IPS-20b (cell line): ENCODE results near the gene MYH7B.
A peak's percentile ranks its signal among the peaks of the same experiment; 100 is the strongest.

ENCODE experiments used
- H3K27ac ChIP-seq: one replicate; pipeline ENCODE4 v1.5.1; 2013; ENCODE audit warnings: low read length
- H3K27me3 ChIP-seq: 2 replicates; pipeline ENCODE4 v1.6.1; 2013; ENCODE audit warnings: mild to moderate bottlenecking, low read length, inconsistent platforms; ENCODE audit not compliant: insufficient read depth
- H3K36me3 ChIP-seq: 2 replicates; pipeline ENCODE4 v1.6.1; 2013; ENCODE audit warnings: low read depth, mild to moderate bottlenecking, inconsistent platforms, low read length, moderate library complexity; ENCODE audit not compliant: insufficient read depth
- H3K4me1 ChIP-seq: 2 replicates; pipeline ENCODE4 v1.6.1; 2013; ENCODE audit warnings: mild to moderate bottlenecking, control low read depth, inconsistent platforms, low read length, moderate library complexity; ENCODE audit not compliant: insufficient read depth
- H3K4me3 ChIP-seq: 2 replicates; pipeline ENCODE4 v1.5.1; 2013; ENCODE audit warnings: mild to moderate bottlenecking, low read length, inconsistent platforms
- H3K9ac ChIP-seq: 2 replicates; pipeline ENCODE4 v1.6.1; 2013; ENCODE audit warnings: low read depth, mild to moderate bottlenecking, inconsistent platforms, low read length, moderate library complexity
- H3K9me3 ChIP-seq: 2 replicates; pipeline ENCODE4 v1.6.1; 2013; ENCODE audit warnings: mild to moderate bottlenecking, low read depth, low read length, inconsistent platforms; ENCODE audit not compliant: insufficient read depth

MYH7B gene

DNA sequence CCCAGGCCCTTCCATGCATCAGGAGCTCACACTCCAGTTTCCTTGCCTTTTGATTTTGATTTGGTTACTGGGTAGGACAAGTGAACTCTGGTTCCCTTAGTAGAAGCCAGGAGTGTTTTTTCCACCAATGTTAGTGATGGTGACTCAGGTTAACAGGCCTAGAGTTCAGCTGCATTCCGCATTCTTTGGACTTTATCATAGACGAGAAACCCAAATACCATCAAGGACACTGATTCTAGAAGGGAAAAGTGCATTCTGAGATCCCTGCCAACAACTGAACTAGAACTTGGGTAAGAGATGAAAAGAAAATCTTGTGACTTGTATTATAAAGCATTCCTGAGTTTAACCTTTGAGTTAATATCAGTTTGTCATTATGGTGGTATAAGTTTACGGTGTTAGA is 9.0 kb upstream of the MYH7B start:
- H3K27me3 ChIP-seq: no peaks in the 10 kb centered on the region
- no peak overlapping the region for H3K9ac ChIP-seq
- peaks cover 46% of the 10 kb centered on the region for H3K36me3 ChIP-seq
- H3K9me3 ChIP-seq: no peaks in the 10 kb centered on the region
- H3K4me3 ChIP-seq: no peak overlapping the region
- no peaks in the 10 kb centered on the region for H3K4me1 ChIP-seq
- H3K27ac ChIP-seq: no peak overlapping the region

DNA sequence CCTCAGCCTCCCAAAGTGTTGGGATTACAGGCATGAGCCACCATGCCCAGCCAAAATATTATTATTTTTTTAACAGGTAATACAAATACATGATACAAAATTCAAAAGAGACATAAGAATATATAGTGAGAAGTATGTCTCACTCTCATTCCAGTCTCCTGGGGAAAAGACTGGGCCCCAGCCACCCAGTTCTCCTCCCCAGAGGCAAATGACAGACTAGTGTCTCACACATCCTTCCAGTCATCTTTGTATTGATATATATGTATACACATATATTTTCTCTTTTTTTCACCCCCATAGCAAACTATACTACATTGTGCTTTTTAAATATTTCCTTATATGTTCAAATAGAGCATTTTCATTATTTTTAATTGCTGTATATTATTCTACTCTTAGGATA is 8.3 kb upstream of the MYH7B start:
- no peaks in the 10 kb centered on the region for H3K4me1 ChIP-seq

DNA sequence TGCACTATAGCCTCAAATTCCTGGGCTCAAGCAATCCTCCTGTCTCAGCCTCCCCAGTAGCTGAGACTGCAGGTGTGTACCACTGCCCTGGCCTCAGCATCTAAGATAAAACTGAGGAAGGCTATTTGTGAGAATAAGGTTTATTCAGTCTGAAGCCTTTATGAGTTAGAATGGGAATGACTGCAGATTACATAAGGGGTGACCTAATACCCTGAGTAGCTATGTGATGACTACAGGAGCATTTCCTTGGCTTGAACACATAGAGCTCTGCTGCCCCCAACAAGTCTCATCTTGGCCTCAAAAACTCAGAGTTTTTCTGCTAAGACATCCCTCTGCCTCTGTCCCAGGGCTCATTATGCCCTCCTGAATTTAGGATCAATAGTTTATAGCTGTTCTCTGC is 7.6 kb upstream of the MYH7B start:
- Histone ChIP-seq H3K36me3 (peaks cover 34% of the 10 kb centered on the region), H3K9me3 (no peaks in the 10 kb centered on the region), H3K27me3 (no peaks in the 10 kb centered on the region), H3K27ac (no peak overlapping the region), H3K4me3 (no peak overlapping the region), H3K9ac (no peak overlapping the region), H3K4me1 (no peaks in the 10 kb centered on the region)

More for the DNA sequence above, 8.3 kb upstream of the MYH7B start:
- H3K27me3 ChIP-seq: no peaks in the 10 kb centered on the region
- H3K27ac ChIP-seq: no peak overlapping the region
- H3K4me3 ChIP-seq: no peak overlapping the region
- H3K9ac ChIP-seq: no peak overlapping the region
- peaks cover 39% of the 10 kb centered on the region for H3K36me3 ChIP-seq
- no peaks in the 10 kb centered on the region for H3K9me3 ChIP-seq

DNA sequence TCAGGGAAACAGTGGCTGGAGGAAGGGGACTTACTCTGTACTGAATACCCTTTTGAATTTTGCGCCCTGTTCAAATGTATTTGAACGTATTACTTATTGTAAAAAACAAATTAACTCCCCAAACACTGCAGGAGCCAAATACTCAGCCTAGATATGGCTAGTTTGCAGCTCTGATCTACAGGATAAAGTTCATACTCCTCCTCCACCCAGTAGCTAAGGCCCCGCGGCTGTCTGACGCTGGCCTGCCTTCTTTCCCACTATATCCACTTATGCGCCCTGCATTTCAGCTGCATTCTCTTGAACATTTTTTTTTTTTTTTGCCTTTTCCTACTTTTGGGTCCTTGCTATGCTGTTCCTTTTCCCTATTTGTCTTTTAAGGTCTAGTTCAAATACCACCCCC is 6.5 kb upstream of the MYH7B start:
- Histone ChIP-seq H3K9ac (no peak overlapping the region), H3K4me1 (no peaks in the 10 kb centered on the region), H3K36me3 (peaks cover 28% of the 10 kb centered on the region; the same call in 1 of the 2 replicates), H3K4me3 (no peak overlapping the region), H3K27me3 (no peaks in the 10 kb centered on the region), H3K27ac (no peak overlapping the region), H3K9me3 (no peaks in the 10 kb centered on the region)

DNA sequence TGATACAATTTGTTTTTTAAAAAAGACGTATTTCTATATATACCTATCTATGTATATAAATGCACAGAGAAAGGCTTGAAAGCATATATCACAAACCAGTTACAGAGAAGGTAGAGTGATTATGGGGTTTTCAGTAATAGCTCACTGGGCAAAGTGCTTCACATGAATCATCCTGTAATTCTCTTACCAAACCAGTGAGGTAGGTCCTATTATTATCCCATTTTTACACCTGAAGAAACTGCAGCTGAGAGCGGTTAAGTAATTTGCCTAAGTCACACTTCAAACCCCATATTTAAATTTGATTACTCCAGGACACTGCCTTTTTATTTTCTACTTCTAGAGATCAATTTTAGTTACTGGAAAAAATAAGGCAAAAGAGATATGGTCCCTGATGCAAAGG is 4.4 kb upstream of the MYH7B start:
- H3K4me1 ChIP-seq: peaks cover under 1% of the 10 kb centered on the region; the same call in 1 of the 2 replicates
- no peak overlapping the region for H3K27ac ChIP-seq
- H3K4me3 ChIP-seq: no peak overlapping the region
- H3K27me3 ChIP-seq: peaks cover 5% of the 10 kb centered on the region; the same call in 1 of the 2 replicates
- no peak overlapping the region for H3K9ac ChIP-seq
- H3K9me3 ChIP-seq: no peaks in the 10 kb centered on the region
- H3K36me3 ChIP-seq: peaks cover 18% of the 10 kb centered on the region; the same call in 1 of the 2 replicates

DNA sequence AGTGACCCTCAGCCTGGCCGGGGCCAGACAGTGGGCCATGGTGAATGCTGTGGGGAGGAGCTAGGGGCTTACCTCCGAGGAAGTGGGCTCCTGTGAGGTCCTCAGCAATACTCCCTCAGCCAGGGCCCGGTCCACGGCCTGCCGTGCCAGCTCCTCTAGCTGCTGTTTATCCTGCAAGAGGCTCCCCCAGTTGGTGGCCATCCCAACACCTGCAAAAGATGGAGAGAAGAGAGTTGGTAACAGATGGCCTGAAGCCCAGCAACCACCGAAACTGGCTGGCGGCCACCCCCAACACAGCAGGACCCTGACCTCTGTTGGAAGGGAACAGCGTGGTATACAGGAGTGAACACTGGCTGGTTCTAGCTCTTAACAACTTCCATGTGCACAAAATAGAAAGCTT is 4.0 kb upstream of the MYH7B start:
- H3K36me3 ChIP-seq: peaks cover 14% of the 10 kb centered on the region; the same call in 1 of the 2 replicates
- H3K27me3 ChIP-seq: peaks cover 5% of the 10 kb centered on the region; the same call in 1 of the 2 replicates
- no peak overlapping the region for H3K27ac ChIP-seq
- H3K4me1 ChIP-seq: peaks cover 2% of the 10 kb centered on the region; the same call in 1 of the 2 replicates
- no peaks in the 10 kb centered on the region for H3K9me3 ChIP-seq
- no peak overlapping the region for H3K9ac ChIP-seq
- H3K4me3 ChIP-seq: no peak overlapping the region

DNA sequence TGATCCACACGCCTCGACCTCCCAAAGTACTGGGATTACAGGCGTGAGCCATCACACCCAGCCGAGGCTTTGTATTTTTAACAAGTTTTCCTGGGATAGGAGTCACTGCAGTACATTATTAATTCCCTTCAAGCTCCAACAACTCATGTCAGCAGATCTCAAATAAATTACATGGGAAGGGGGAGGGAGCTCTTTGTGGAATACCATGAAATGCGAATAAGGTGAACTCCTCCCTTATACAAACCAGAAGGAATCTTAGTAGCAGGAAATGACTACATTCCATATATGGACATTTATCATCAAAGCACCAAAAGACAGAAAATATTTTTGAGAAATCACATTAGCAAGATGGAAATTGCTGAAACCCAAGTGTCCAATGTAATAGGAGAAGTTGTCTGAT is 3.0 kb upstream of the MYH7B start:
- Histone ChIP-seq H3K9ac (no peak overlapping the region), H3K27me3 (peaks cover 5% of the 10 kb centered on the region; the same call in 1 of the 2 replicates), H3K4me3 (no peak overlapping the region), H3K27ac (no peak overlapping the region), H3K9me3 (no peaks in the 10 kb centered on the region), H3K4me1 (peaks cover 2% of the 10 kb centered on the region; the same call in 1 of the 2 replicates), H3K36me3 (peaks cover 13% of the 10 kb centered on the region; the same call in 1 of the 2 replicates)

DNA sequence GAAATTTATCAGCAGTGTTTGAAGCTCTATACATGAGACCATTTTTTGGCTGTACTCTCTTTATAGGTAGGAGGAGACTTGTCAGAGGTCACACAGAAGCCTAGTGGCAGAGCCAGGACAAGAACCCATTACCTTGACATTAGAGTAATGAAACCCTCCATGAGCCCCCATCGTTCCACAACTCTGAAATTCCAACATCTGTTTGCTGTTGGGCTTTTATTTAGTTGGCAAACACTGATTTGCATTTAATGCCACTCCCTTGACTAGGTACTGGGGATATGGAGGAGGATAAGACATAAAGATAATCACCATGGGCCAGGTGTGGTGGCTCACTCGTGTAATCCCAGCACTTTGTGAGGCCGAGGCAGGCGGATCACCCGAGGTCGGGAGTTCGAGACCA is 1.7 kb upstream of the MYH7B start:
- peaks cover 5% of the 10 kb centered on the region; the same call in 1 of the 2 replicates for H3K27me3 ChIP-seq
- no peaks in the 10 kb centered on the region for H3K9me3 ChIP-seq
- H3K9ac ChIP-seq: no peak overlapping the region
- H3K27ac ChIP-seq: no peak overlapping the region
- peaks cover 2% of the 10 kb centered on the region; the same call in 1 of the 2 replicates for H3K4me1 ChIP-seq
- H3K4me3 ChIP-seq: no peak overlapping the region
- H3K36me3 ChIP-seq: peaks cover 13% of the 10 kb centered on the region; the same call in 1 of the 2 replicates

DNA sequence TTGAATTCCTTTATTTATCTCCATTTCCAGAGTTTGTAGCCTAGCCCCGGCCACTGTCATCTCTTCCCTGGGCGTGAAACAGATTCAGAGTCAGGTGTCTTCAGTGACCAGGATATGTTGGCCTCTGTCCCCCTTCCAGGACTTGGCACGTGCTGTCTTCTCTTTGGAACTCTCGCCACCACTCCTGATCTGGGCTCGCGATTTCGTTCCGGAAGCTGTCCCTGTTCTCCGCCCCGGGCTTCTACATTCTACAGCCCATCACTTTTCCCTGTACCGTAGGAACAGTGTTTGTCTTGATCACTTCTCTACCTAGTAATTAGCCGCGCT is 801 bp upstream of the MYH7B start:
- Histone ChIP-seq H3K36me3 (peaks cover 4% of the 10 kb centered on the region; the same call in 1 of the 2 replicates), H3K4me3 (peak overlapping the region; percentile 84), H3K9ac (peak overlapping the region; percentile 89; the same call in 1 of the 2 replicates), H3K4me1 (peaks cover 2% of the 10 kb centered on the region; the same call in 1 of the 2 replicates), H3K27me3 (peaks cover 5% of the 10 kb centered on the region; the same call in 1 of the 2 replicates), H3K9me3 (no peaks in the 10 kb centered on the region), H3K27ac (no peak overlapping the region)

DNA sequence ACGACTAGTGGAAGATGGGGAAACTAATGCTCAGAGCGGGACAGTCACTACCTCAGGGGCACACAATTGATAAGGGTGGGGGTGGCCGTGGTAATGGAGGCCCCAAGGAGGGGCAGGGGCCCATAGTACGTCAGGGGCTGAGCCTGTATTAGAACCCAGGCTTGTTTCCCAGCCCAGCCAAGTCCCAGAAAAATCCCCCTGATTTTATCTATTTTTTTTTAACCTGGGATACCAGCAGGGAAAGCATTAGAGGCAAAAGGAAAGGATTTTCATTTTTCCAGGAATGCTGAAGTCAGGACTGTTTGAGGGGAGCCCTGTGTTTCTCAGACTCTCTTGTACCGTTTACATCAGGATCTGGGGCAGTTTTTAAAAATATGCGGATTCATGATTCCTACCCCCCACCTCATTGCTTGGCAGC is 382 bp downstream of the MYH7B start:
- Histone ChIP-seq H3K36me3 (no peaks in the 10 kb centered on the region), H3K27me3 (peaks cover 5% of the 10 kb centered on the region; the same call in 1 of the 2 replicates), H3K4me3 (peak overlapping the region; percentile 84; the same call in 1 of the 2 replicates), H3K27ac (no peak overlapping the region), H3K9ac (peak overlapping the region; percentile 65; the same call in 1 of the 2 replicates), H3K9me3 (no peaks in the 10 kb centered on the region), H3K4me1 (peaks cover 2% of the 10 kb centered on the region; the same call in 1 of the 2 replicates)

DNA sequence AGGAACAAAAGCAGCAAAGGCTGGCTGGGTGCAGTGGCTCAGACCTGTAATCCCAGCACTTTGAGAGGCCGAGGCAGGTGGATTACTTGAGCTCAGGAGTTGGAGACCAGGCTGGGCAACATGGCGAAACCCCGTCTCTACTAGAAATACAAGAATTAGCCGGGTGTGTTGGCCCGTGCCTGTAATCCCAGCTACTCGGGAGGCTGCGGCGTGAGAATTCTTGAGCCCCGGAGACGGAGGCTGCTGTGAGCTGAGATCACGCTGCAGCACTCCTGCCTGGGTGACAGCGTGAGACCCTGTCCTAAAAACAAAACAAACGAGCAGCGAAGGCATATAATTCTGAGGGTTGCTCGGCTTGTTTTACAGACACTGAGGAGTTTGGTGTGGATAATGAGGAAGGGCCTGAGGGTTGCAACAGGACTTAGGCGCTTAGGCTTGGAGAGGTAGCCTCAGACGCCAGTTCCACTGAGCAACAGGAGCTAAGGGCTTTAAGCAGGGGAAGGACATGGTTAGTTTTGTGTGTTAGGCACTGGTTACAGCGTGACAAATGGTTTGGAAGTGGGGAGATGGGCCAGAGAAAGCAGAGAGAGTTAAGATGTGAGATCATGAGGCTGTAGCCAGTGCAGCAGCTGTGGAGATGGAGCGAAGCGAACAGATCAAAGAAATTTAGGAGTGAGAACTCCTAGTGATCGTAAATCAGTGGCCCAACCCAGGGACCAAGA is 1.2 kb downstream of the MYH7B start:
- Histone ChIP-seq H3K27ac (no peak overlapping the region), H3K27me3 (peaks cover 5% of the 10 kb centered on the region; the same call in 1 of the 2 replicates), H3K4me3 (no peak overlapping the region), H3K9ac (no peak overlapping the region), H3K9me3 (no peaks in the 10 kb centered on the region), H3K4me1 (peaks cover 2% of the 10 kb centered on the region; the same call in 1 of the 2 replicates), H3K36me3 (no peaks in the 10 kb centered on the region)

DNA sequence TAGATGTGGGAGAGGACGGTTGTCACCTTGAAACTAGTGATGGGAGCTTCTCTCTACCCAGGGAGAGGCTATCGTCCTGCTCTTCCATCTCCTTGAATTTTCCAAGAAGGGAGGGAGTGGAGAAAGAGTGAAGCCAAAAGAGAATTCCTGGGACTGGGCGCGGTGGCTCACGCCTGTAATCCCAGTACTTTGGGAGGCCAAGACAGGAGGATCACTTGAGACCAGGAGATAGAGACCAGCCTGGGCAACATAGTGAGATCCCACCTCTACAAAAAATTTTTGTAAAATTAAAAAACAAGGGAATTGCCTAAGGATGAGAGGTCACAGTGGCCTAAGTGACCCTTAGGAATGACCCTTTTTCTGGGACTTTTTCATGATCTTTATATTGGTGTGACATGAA is 8.8 kb downstream of the MYH7B start:
- Histone ChIP-seq H3K9ac (no peak overlapping the region), H3K27ac (no peak overlapping the region), H3K9me3 (no peaks in the 10 kb centered on the region)

More for the DNA sequence above, 8.8 kb downstream of the MYH7B start:
- Histone ChIP-seq H3K36me3 (no peaks in the 10 kb centered on the region), H3K4me3 (no peak overlapping the region), H3K27me3 (no peaks in the 10 kb centered on the region), H3K4me1 (no peaks in the 10 kb centered on the region)
